Nephron (organoid): ENCODE measurements around the gene ASTL.

Experiments used
- H3K27ac Mint-ChIP-seq, 3 experiments: 2 replicates each; pipeline ENCODE4 v1.8.0; 2020; ENCODE audit warnings: mixed read lengths in 3 of 3, mild to moderate bottlenecking in 2 of 3, moderate library complexity in 1 of 3
- H3K27me3 Mint-ChIP-seq: 2 replicates; pipeline ENCODE4 v1.8.0; 2021; ENCODE audit warnings: low read depth, mild to moderate bottlenecking, moderate library complexity, mixed read lengths
- H3K36me3 Mint-ChIP-seq: 2 replicates; pipeline ENCODE4 v1.8.0; 2020; ENCODE audit warnings: low read depth, mixed read lengths
- H3K4me1 Mint-ChIP-seq: 2 replicates; pipeline ENCODE4 v1.8.0; 2020; ENCODE audit warnings: mixed read lengths
- H3K4me3 Mint-ChIP-seq, 3 experiments: 2 replicates each; pipeline ENCODE4 v1.8.0; 2020; ENCODE audit warnings: mild to moderate bottlenecking in 3 of 3, mixed read lengths in 3 of 3, moderate library complexity in 2 of 3
- H3K9me3 Mint-ChIP-seq: 2 replicates; pipeline ENCODE4 v1.8.0; 2020; ENCODE audit warnings: mixed read lengths
- TF ChIP-seq, protein P1 (sequence below), 3 experiments: fragments of 200-600 bp; sonication (generic); IDR thresholded peaks; one replicate each; pipeline ENCODE4 v1.5.0; 2021; ENCODE audit warnings: antibody characterized with exemption in 3 of 3; ENCODE audit not compliant: unreplicated experiment in 3 of 3

ASTL gene

DNA sequence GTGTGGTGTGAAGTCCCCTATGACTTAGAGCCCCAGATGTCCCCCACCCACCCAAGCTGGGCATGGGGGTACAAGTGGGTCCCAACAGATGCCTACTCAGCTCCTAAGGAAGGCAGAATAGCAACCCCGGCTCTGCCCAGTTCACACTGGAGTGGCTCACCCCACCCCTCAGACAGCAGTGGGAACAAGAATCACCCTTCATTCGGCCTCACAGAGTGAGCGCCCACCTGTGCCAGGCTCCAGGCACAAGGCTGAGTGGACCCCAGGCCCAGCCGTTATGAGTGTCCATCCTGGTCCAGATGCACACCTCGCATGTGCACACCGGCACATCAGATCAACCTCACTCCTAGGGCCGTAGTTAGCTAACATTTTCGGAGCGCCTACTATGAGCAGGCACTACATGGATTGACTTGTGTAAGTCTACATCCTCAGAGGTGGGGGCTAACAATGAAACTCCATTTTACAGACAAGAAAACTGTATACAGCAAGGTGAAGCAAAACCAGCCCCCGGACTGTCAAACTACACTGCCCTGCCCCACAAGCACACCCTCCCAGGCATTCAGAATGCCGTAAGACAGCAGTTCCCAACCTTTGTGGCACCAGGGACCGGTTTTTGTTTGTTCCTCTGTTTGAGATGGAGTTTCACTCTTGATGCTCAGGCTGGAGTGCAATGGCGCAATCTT lies 2.8 kb upstream of the ASTL start:
- TF ChIP-seq, protein P1, sequence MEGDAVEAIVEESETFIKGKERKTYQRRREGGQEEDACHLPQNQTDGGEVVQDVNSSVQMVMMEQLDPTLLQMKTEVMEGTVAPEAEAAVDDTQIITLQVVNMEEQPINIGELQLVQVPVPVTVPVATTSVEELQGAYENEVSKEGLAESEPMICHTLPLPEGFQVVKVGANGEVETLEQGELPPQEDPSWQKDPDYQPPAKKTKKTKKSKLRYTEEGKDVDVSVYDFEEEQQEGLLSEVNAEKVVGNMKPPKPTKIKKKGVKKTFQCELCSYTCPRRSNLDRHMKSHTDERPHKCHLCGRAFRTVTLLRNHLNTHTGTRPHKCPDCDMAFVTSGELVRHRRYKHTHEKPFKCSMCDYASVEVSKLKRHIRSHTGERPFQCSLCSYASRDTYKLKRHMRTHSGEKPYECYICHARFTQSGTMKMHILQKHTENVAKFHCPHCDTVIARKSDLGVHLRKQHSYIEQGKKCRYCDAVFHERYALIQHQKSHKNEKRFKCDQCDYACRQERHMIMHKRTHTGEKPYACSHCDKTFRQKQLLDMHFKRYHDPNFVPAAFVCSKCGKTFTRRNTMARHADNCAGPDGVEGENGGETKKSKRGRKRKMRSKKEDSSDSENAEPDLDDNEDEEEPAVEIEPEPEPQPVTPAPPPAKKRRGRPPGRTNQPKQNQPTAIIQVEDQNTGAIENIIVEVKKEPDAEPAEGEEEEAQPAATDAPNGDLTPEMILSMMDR (IDR thresholded peaks at IDR 0.05; ENCODE audit: unreplicated experiment in 3 of 3): no peak
- H3K9me3 Mint-ChIP-seq: no peaks in the 10 kb centered on the region
- H3K4me1 Mint-ChIP-seq: peaks cover 12% of the 10 kb centered on the region
- H3K27ac Mint-ChIP-seq: no peak overlapping the region
- H3K27me3 Mint-ChIP-seq: peaks cover 14% of the 10 kb centered on the region
- no peaks in the 10 kb centered on the region for H3K36me3 Mint-ChIP-seq
- H3K4me3 Mint-ChIP-seq: no peak overlapping the region

GRCh38 chr2:96139181-96139758 lies 968 bp upstream of the ASTL start:
- no peaks in the 10 kb centered on the region for H3K9me3 Mint-ChIP-seq
- no peak overlapping the region for H3K27ac Mint-ChIP-seq
- H3K27me3 Mint-ChIP-seq: peaks cover 24% of the 10 kb centered on the region
- H3K36me3 Mint-ChIP-seq: no peaks in the 10 kb centered on the region
- TF ChIP-seq, protein P1 (IDR thresholded peaks at IDR 0.05; ENCODE audit: unreplicated experiment in 3 of 3): no peak
- H3K4me1 Mint-ChIP-seq: peaks cover 9% of the 10 kb centered on the region
- no peak overlapping the region for H3K4me3 Mint-ChIP-seq

DNA sequence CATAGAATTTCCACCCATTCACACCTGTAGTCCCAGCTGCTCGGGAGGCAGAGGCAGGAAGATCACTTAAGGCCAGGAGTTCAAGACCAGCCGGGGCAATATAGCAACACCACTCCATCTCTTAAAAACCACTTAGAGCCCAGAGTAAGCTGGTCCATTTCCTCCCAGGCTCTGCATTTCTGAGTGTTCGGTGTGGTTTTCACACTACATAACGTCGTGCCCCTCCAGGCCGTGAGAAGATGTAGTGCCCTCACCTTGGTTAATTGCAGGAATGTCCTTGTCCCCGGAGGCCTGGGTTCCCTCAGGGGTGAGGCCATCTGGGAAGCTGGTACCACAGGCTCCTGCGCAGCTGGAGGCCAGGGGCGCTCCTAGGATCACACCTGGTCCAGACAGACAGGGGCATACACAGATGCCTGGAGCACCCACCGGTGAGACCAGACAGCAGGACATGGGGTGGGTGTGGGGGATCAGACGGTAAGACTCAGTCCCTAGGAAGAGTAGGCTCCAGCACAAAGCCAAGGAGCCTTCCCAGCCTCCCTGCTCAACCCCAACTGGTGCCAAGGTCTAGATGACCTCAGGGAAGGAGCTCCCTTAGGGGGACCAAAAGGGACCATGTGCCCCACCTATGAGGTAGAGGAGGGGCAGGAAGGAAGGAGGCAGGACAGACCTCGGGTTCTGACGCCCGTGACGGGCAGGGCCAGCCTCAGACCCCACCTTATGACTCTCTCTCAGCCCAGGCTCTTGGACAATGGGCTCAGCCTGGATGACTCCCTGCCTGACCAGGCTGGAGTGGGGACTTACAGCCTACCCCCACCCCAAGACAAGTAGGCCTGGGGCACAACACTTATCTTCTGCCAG lies 752 bp downstream of the ASTL start:
- no peak overlapping the region for H3K27ac Mint-ChIP-seq
- TF ChIP-seq, protein P1 (IDR thresholded peaks at IDR 0.05; ENCODE audit: unreplicated experiment in 3 of 3): no peak
- H3K4me3 Mint-ChIP-seq: no peak overlapping the region
- no peaks in the 10 kb centered on the region for H3K36me3 Mint-ChIP-seq
- H3K9me3 Mint-ChIP-seq: no peaks in the 10 kb centered on the region
- H3K27me3 Mint-ChIP-seq: peaks cover 31% of the 10 kb centered on the region
- peaks cover 4% of the 10 kb centered on the region for H3K4me1 Mint-ChIP-seq

DNA sequence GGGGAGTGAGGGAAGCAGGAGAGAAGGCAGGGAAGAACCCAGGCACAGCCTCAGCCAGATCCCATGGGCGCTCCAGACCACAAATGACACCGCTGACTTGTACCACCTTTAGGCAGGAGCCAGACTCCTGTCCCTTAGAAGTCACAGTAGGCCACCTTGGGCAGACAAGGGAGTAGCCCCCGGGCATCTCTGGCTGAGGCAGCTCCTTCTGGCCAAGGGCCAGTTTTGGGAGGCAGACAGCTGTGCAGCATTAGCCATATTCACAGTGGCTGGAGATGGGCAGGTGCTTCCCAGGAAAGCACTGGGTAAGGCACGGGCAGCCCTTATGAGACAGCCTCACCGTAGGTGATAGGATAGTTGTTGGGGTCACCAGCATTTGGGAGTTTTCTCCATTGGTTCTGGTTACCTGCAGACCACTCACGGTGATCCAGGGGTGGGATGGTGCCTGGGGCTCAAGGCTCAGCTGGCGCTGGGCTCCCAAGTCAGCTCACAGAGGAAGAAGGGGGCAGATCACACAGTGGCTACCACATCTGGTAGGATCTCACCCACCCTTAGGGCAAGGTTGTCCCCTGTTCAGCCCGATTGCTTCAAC lies 2.1 kb downstream of the ASTL start:
- TF ChIP-seq, protein P1 (IDR thresholded peaks at IDR 0.05; ENCODE audit: unreplicated experiment in 3 of 3): no peak
- Mint-ChIP-seq H3K9me3 (no peaks in the 10 kb centered on the region), H3K4me1 (peaks cover 4% of the 10 kb centered on the region), H3K36me3 (no peaks in the 10 kb centered on the region), H3K27ac (no peak overlapping the region), H3K4me3 (no peak overlapping the region), H3K27me3 (peaks cover 33% of the 10 kb centered on the region)

- H3K9me3 Mint-ChIP-seq: no peaks in the 10 kb centered on the region
- H3K27me3 Mint-ChIP-seq: peaks cover 37% of the 10 kb centered on the region
- TF ChIP-seq, protein P1 (IDR thresholded peaks at IDR 0.05; ENCODE audit: unreplicated experiment in 3 of 3): no peak
- H3K4me1 Mint-ChIP-seq: peaks cover 4% of the 10 kb centered on the region
- no peaks in the 10 kb centered on the region for H3K36me3 Mint-ChIP-seq
- H3K4me3 Mint-ChIP-seq: no peak overlapping the region
- H3K27ac Mint-ChIP-seq: no peak overlapping the region
These were observed 2.7 kb downstream of the ASTL start for GRCh38 chr2:96135621-96136020.
